HCT116 (cell line): ENCODE measurements around the gene GOLT1A. TPM values are rescaled to one million over a fixed set of nuclear protein-coding genes. Genes with fewer than 3 reads are reported as not detected.

Experiments used
- ATAC-seq: fragments of 200-7000 bp; cut with Tn5 transposase; 2 replicates; pipeline ENCODE4 v1.9.1; 2020; ENCODE audit warnings: mild to moderate bottlenecking, moderate library complexity
- BruUV-seq: library from RNA; stranded (reverse); fragments of 400-500 nt; replicated peaks from 2 replicates; lab custom pipeline; 2021; lab: Mats Ljungman, UMichigan
- CTCF ChIA-PET: fragments of 300-600 bp; sonication (Branson Sonifier 250); formaldehyde crosslinking; loops from one replicate; lab custom pipeline; 2021; ENCODE audit warnings: antibody characterized with exemption; lab: Charles Lee
- POLR2A ChIA-PET: fragments of 300-600, 350-600 bp; sonication (Branson Sonifier 250); formaldehyde crosslinking; loops from one replicate; lab custom pipeline; 2021; ENCODE audit warnings: antibody characterized with exemption; lab: Charles Lee
- RAD21 ChIA-PET, 2 experiments: fragments of 300-600 bp; sonication (Branson Sonifier 250); formaldehyde crosslinking; loops; one replicate each; lab custom pipeline; 2023; ENCODE audit warnings: low total read pairs in 2 of 2; ENCODE audit not compliant: uncharacterized antibody in 2 of 2, unreplicated experiment in 2 of 2, low non-redundant PET in 1 of 2; lab: Charles Lee
- DNase-seq: peaks from one replicate; pipeline ENCODE4 v3.0.0-alpha.2; 2010; ENCODE audit warnings: low read depth, low spot score
- H2AFZ ChIP-seq: fragments of 200-600 bp; shearing (Covaris generic), sonication (generic); 2 replicates; pipeline ENCODE4 v1.6.1; 2017; ENCODE audit warnings: low read depth, mixed run types, mixed read lengths, antibody characterized with exemption, low read length; ENCODE audit not compliant: poor library complexity, severe bottlenecking
- H3K27ac ChIP-seq: 2 replicates; pipeline ENCODE4 v1.5.1; 2012; ENCODE audit warnings: low read depth, low read length
- H3K27me3 ChIP-seq: fragments of 200-600 bp; sonication (generic); 2 replicates; pipeline ENCODE4 v1.6.1; 2016; ENCODE audit warnings: mixed run types, low read length, mixed read lengths; ENCODE audit not compliant: insufficient read depth
- H3K36me3 ChIP-seq, 2 experiments: fragments of 200-500 bp in 1 of 2; fragments of 200-600 bp in 1 of 2; sonication (Bioruptor generic) in 1 of 2; sonication (generic) in 1 of 2; 2 replicates each; pipeline versions ENCODE4 v1.5.1 to v1.6.1; 2014 to 2016; ENCODE audit warnings: low read length in 2 of 2, inconsistent platforms in 1 of 2, mixed read lengths in 1 of 2, mixed run types in 1 of 2; ENCODE audit not compliant: insufficient read depth in 2 of 2, control insufficient read depth in 1 of 2
- H3K4me1 ChIP-seq, 2 experiments: fragments of 200-600 bp in 1 of 2; sonication (generic) in 1 of 2; 2 replicates each; pipeline versions ENCODE4 v1.5.1 to v1.6.1; 2012 to 2017; ENCODE audit warnings: low read length in 2 of 2, inconsistent platforms in 1 of 2, mild to moderate bottlenecking in 1 of 2, mixed read lengths in 1 of 2, mixed run types in 1 of 2, moderate library complexity in 1 of 2; ENCODE audit not compliant: insufficient read depth in 2 of 2, control insufficient read depth in 1 of 2
- H3K4me2 ChIP-seq: fragments of 200-600 bp; sonication (generic); 2 replicates; pipeline ENCODE4 v1.6.1; 2017; ENCODE audit warnings: mixed run types, low read length, mixed read lengths
- H3K4me3 ChIP-seq, 2 experiments: fragments of 200-600 bp in 1 of 2; sonication (generic) in 1 of 2; replicated peaks in 1 of 2; 2 replicates each; pipeline ENCODE4 v1.5.1; 2011 to 2016; ENCODE audit warnings: low read length in 2 of 2, control low read depth in 1 of 2, low read depth in 1 of 2, mild to moderate bottlenecking in 1 of 2, mixed read lengths in 1 of 2, mixed run types in 1 of 2
- H3K79me2 ChIP-seq: fragments of 200-600 bp; sonication (generic); 2 replicates; pipeline ENCODE4 v1.6.1; 2017; ENCODE audit warnings: mild to moderate bottlenecking, mixed run types, low read length, moderate library complexity, mixed read lengths; ENCODE audit not compliant: insufficient read depth
- H3K9ac ChIP-seq: fragments of 200-600 bp; sonication (generic); 2 replicates; pipeline ENCODE4 v1.6.1; 2016; ENCODE audit warnings: low read length, mixed read lengths
- H3K9me2 ChIP-seq: fragments of 200-600 bp; sonication (generic), shearing (Covaris generic); 2 replicates; pipeline ENCODE4 v1.6.1; 2017; ENCODE audit warnings: mixed run types, mild to moderate bottlenecking, moderate library complexity; ENCODE audit not compliant: insufficient read depth
- H3K9me3 ChIP-seq, 2 experiments: fragments of 200-500 bp in 1 of 2; fragments of 200-600 bp in 1 of 2; sonication (Bioruptor generic) in 1 of 2; sonication (generic) in 1 of 2; 2 replicates each; pipeline ENCODE4 v1.6.1; 2014 to 2017; ENCODE audit warnings: low read length in 2 of 2, mixed read lengths in 2 of 2, inconsistent platforms in 1 of 2, low read depth in 1 of 2, mild to moderate bottlenecking in 1 of 2, mixed run types in 1 of 2, moderate library complexity in 1 of 2; ENCODE audit not compliant: control insufficient read depth in 1 of 2, insufficient read depth in 1 of 2
- H4K20me1 ChIP-seq: fragments of 200-600 bp; sonication (generic), shearing (Covaris generic); 2 replicates; pipeline ENCODE4 v1.6.1; 2017; ENCODE audit warnings: mixed run types, mild to moderate bottlenecking, moderate library complexity; ENCODE audit not compliant: insufficient read depth
- CBX3 ChIP-seq: IDR thresholded peaks from 2 replicates; pipeline ENCODE4 v1.6.1; 2012; ENCODE audit warnings: low read depth
- intact Hi-C: fragments of 100-400 bp; cut with micrococcal nuclease; formaldehyde crosslinking; loops from 2 replicates; pipeline ENCODE4 v1.10.0; 2022
- total RNA-seq: library from RNA; stranded (reverse); gene quantifications from one replicate; pipeline ENCODE4 v1.2.1, GENCODE V29; 2021; ENCODE audit not compliant: unreplicated experiment
- TF ChIP-seq, protein P1 (sequence below): IDR thresholded peaks from 2 replicates; pipeline ENCODE4 v1.6.1; 2012

GOLT1A gene
- total RNA-seq, 1 experiment from 2014 or later = 8.0 TPM

GRCh38 chr1:204219971-204220616, 6.3 kb upstream of the GOLT1A start:
- intact Hi-C loops = no loop called here
- no peaks in the 10 kb centered on the region for H3K36me3 ChIP-seq
- H3K27ac ChIP-seq = no peak overlapping the region
- no peaks in the 10 kb centered on the region for H3K27me3 ChIP-seq
- no peaks in the 10 kb centered on the region for H4K20me1 ChIP-seq
- ChIA-PET CTCF (no interaction called here), POLR2A (no interaction called here), RAD21 (no interaction called here)
- H3K4me1 ChIP-seq = no peaks in the 10 kb centered on the region
- no peaks in the 10 kb centered on the region for H3K9me2 ChIP-seq
- BruUV-seq = no TSS peak
- no peak overlapping the region for H3K9ac ChIP-seq
- TF ChIP-seq CBX3 = no peak
- H3K79me2 ChIP-seq = no peaks in the 10 kb centered on the region
- ATAC-seq = no peak
- H3K4me3 ChIP-seq = no peak overlapping the region
- no peaks in the 10 kb centered on the region for H3K9me3 ChIP-seq
- no peak overlapping the region for H2AFZ ChIP-seq
- H3K4me2 ChIP-seq = no peak overlapping the region
- no peak for DNase-seq

DNA sequence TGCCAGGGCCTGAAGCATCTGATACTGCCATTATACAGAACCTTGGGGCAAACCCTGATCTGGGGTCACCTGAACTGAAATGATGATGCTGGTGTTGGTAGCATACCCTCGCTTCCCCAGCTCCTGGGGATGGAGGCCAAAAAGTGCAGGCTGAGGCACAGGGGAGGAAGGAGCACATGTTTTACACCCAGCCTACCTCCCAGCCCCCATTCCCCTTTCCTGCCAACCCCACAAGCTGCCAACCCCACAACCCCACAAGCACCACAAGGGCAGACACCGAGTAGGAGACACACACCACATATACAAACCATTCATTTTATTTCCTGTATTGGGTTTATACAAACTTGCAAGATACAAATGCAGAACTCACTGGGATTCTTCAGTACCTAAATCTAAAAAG, 4.8 kb upstream of the GOLT1A start:
- TF ChIP-seq, protein P1, sequence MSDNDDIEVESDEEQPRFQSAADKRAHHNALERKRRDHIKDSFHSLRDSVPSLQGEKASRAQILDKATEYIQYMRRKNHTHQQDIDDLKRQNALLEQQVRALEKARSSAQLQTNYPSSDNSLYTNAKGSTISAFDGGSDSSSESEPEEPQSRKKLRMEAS = no peak
- Histone ChIP-seq H3K27ac (no peak overlapping the region), H3K36me3 (no peaks in the 10 kb centered on the region), H3K79me2 (no peaks in the 10 kb centered on the region), H3K9me3 (no peaks in the 10 kb centered on the region), H3K4me1 (peaks cover 6 to 13% of the 10 kb centered on the region in 2 experiments; a peak in 3 of 4 replicates), H3K4me2 (no peak overlapping the region), H3K4me3 (no peak overlapping the region), H2AFZ (no peak overlapping the region), H4K20me1 (no peaks in the 10 kb centered on the region), H3K9me2 (no peaks in the 10 kb centered on the region), H3K9ac (no peak overlapping the region), H3K27me3 (no peaks in the 10 kb centered on the region)
- ChIA-PET RAD21 (no interaction called here), CTCF (interaction anchor here (1.2 kb wide), 1 partner anchor 11 kb away, joined by 3 read pairs; no protein-coding TSS in a partner anchor), POLR2A (no interaction called here)
- intact Hi-C loops = no loop called here
- DNase-seq (no peak), ATAC-seq (no peak)
- no TSS peak for BruUV-seq
